HG03159 (cell line): Measurements from ENCODE around the gene DICER1.
"Not testable (repeated sequence)": the region's sequence is repeated elsewhere in the genome, so short reads cannot be mapped to it uniquely, and the experiment has no call there.

Experiments used
- ATAC-seq: cut with Tn5 transposase; IDR thresholded peaks from one replicate; pipeline ENCODE4 v1.9.1; 2021; ENCODE audit warnings: mild to moderate bottlenecking, moderate library complexity; ENCODE audit not compliant: unreplicated experiment

Gene DICER1

GRCh38 chr14:95149441-95149840, 7.9 kb downstream of the DICER1 start:
- ATAC-seq = no peak

- ATAC-seq = no peak
Measured at GRCh38 chr14:95147597-95147996, 9.7 kb downstream of the DICER1 start.

- no peak for ATAC-seq
Measured at GRCh38 chr14:95146079-95146771, 11.1 kb downstream of the DICER1 start.

- no peak for ATAC-seq
Measured at GRCh38 chr14:95144849-95145248, 12.5 kb downstream of the DICER1 start.

DNA sequence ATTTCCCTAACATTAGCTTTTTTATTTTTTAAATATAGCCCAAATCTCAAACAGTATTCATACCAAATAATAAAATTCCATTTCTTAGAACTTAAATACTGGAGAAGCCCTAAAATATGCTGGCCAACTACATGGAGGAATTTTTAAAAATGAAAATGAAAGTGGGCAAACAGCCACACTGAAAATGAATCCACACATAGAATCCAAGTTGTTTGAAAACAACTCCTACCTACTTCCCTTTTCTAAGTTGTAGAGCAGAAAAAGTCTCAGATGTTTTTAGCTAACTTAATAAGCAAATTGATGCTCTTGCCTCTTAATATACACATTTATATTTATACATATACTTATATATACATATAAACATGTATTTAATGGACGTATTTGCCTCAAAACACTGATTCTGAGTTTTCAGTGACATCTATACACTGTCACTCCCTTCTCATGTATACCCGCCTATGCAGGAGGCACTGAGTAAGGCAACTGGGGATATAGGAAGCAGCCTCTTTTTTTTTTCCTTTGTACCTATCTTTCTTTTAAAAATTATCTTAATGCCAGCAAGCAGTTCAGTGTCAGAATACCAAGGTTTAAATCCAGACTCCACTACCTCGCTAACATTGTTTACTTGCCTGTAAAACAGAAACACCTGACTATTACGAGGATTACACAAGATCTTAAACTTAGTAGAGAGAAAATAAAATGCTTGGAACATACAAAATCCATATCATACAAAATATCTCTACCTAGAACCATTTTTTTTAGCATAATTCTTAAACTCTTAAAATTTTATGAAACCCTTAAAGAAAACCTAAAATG, 13.3 kb downstream of the DICER1 start:
- no peak for ATAC-seq

DNA sequence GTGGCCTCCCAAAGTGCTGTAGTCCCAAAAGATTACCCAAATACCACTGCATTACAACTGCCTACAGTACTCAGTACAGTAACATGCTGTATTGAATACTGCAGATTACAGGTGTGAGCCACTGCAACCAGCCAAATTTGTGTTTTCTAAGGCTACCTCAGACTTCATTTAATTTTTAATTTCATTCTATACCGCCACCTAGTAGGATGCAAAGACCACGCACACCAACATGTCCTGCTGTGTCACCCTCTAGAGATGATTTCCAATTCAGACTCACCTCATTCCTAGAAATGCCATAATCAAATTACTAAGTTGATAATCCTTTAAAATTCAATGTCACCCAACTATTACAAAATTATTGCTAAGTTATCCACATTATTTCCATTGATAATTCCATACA, 15.1 kb downstream of the DICER1 start:
- ATAC-seq = no peak

- no peak for ATAC-seq
Measured at GRCh38 chr14:95141684-95142083, 15.6 kb downstream of the DICER1 start.

DNA sequence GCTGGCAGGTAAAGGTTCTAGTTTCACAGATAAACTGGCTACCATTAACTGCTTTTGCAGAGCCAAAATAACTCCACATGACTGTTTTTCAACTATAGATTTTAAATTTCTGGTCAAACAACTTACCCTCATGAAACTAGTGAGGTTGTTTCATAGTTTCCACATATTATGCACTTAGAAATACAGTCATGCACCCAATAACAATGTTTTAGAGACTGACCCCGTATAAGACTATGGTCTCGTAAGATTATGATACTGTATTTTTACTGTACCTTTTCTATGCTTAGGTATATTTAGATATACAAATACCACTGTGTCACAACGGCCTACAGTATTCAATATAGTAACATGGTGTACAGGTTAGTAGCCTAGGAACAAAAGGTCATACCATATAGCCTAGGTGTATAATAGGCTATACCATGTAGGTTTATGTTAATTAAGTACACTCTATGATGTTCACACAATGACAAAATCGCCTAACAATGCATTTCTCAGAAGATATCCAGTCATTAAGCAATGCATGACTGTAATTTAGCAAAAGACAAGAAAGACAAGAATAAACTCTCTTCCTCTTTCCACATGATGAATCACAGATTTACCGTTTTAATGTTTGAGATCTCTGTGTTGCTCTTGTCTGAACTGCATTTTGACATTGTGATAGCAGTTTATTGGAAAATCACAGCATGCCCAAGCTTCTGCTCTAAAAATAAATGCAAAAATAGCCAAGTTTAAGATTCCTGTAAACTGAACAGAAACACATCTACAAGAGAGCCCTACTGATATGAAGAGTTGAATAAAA, 17.1 kb downstream of the DICER1 start:
- no peak for ATAC-seq

- ATAC-seq = no peak
Measured at GRCh38 chr14:95138876-95139275, 18.5 kb downstream of the DICER1 start.

- ATAC-seq = not testable (repeated sequence)
Measured at GRCh38 chr14:95138455-95138854, 18.9 kb downstream of the DICER1 start.

DNA sequence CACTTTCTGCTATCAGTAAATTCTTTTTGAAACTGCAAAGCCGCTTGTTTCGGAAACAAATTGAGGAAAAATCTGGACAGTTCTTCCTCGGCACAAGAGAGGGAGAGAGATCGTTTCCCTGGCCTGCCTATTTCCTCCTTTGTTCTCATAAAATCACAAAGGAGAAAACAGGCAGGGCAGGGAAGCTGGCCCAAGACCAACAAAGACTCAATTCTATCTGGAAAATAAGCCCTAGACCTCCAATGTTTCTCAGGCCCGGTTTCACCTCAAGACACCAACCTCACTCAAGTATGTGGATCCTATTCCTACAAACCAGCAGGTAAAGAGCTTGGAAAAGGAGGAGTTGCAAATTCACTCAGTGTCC, 19.5 kb downstream of the DICER1 start:
- ATAC-seq = no peak

DNA sequence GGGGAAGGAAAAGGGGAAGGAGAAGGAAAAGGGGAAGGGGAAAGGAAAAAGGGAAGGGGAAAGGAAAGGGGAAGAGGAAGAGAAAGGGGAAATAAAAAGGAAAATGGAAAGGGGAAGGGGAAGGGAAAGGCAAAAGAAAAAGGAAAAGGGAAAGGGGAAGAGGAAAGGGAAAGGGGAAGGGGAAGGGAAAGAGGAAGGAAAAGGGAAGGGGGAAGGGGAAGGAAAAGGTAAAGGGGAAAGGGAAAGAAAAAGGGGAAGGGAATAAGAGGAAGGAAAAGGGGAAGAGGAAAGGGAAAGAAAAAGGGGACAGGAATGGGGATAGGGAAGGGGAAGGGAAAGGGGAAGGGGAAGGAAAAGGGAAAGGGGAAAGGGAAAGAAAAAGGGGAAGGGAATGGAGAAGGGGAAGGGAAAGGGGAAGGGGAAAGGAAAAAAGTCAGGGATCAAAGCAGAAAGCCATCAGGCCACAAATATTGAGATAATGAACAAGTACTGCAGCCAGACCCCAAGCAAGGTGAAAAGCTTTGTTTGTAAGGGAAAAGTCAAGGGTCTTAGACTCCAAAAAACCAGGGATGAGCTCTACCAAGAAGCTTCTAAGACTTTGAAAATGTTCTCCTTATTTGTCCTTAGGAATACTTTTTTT, 20.0 kb downstream of the DICER1 start:
- ATAC-seq = no peak

DNA sequence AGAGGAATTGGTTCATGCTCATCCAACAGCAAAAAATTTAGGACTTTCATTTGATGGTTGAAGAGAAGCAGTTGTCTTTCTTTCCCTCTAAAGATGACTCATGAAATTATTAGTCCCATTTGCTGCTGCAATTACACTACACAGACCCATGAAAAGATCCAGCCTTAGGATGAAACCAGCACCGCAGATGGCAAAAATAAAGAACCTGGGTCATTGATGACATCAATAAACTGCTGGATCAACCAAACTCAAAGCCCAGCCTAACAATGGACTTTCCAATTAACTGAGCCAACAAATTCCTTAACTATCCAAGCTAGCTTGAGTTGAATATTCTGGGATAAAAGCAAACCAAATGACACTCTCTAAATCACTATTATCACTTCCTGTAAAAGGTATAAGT, 20.7 kb downstream of the DICER1 start:
- no peak for ATAC-seq

DNA sequence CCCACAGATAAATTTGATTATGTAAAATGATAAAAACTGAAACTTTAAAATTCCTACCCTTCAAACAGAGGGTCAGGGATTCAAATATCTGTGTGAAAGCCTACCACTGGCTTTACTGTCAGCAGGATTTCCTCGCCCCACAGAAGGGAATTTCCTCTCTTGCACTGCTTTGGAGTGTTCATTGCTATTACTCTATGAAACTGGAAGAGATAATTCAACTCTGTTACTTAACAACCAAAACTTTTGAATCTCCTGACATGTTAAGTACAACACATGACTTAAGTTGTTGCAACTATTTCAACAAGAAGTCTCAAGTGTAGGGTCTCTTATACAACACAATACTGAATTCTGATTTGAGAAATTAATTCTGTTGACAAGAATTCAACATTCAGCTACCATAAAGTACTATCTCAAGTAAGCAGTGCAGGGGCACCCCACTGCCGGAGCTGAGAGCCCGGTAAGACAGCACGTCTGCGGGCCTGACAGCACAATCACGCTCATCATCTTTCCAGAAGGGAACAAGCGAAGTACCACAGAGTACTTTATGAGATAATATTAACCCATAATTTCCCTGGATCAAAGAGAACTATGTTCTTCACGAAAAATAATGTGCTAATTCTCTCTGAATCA, 22.9 kb downstream of the DICER1 start:
- ATAC-seq = no peak

GRCh38 chr14:95133282-95133681, 24.0 kb downstream of the DICER1 start:
- ATAC-seq = no peak

- ATAC-seq = no peak
Measured at GRCh38 chr14:95132760-95133159, 24.6 kb downstream of the DICER1 start.

DNA sequence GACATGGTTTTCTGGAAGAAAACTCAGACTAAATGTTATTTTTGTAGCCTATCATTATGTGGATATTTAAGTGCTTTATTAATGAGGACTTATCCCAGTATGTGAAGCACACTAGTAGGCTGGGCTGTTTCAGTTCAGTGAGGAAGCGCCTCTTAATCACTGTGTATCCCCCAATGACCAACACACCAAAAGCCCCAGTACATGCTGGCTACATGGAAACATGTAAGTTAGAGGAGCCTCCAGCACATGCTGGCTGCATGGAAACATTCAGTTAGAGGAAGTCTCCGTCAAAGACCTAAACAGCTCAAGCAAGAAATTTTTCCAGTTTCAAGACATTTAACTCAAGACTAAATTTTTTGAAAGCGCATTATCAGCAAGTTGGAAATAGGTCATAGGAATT, 26.8 kb downstream of the DICER1 start:
- no peak for ATAC-seq

DNA sequence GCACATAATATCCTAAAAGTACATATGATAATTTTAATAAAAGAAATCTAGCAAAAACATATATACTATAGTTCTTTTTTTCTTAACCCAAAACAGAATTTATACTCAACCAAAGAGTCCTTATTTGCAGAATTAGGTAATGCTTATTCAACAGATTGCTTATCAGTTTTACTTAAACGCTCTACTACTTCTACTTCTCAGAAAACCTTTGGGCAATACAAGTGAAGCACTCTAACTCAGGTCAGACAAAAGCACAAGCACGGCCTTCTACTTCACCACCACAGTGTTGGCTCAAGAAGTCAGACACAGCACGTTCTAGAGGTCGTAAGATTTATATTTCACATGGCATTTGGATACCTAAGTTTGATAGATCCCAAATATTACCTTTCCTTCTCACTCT, 29.2 kb downstream of the DICER1 start:
- ATAC-seq = no peak

GRCh38 chr14:95127531-95127911, 29.8 kb downstream of the DICER1 start:
- no peak for ATAC-seq

GRCh38 chr14:95126906-95127530, 30.3 kb downstream of the DICER1 start:
- ATAC-seq = no peak
